ENCODE data around the gene TOR2A.

TOR2A gene

GRCh38 chr9:127720031-127720864, 14.8 kb downstream of the TOR2A start:
- DNase-seq (ENCODE audit: low read depth in 2 of 2) = no peak

GRCh38 chr9:127717766-127718165, 17.3 kb downstream of the TOR2A start:
- no peak for DNase-seq (ENCODE audit: low read depth in 2 of 2)

GRCh38 chr9:127716412-127716811, 18.7 kb downstream of the TOR2A start:
- no peak for DNase-seq (ENCODE audit: low read depth in 2 of 2)

- peak; percentile 78 to 83 for DNase-seq (ENCODE audit: low read depth in 2 of 2)
Measured at GRCh38 chr9:127715470-127716337, 19.4 kb downstream of the TOR2A start, which contains the start of the genes PTRH1 and TTC16. TSS of gene PTRH1 (minus strand) at chr9:127715663. CDS start at chr9:127715639, 24 bp downstream. TSS of gene TTC16 (plus strand) at chr9:127716079. CDS start at chr9:127716146, 67 bp downstream.

GRCh38 chr9:127714951-127715469, 20.1 kb downstream of the TOR2A start:
- DNase-seq (ENCODE audit: low read depth in 2 of 2) = no peak

GRCh38 chr9:127714020-127714750, 20.9 kb downstream of the TOR2A start:
- DNase-seq (ENCODE audit: low read depth in 2 of 2) = no peak

- no peak for DNase-seq (ENCODE audit: low read depth in 2 of 2)
Measured at GRCh38 chr9:127712867-127713266, 22.2 kb downstream of the TOR2A start.

- no peak for DNase-seq (ENCODE audit: low read depth in 2 of 2)
Measured at GRCh38 chr9:127712371-127712770, 22.7 kb downstream of the TOR2A start.

GRCh38 chr9:127711831-127712274, 23.2 kb downstream of the TOR2A start:
- DNase-seq (ENCODE audit: low read depth in 2 of 2) = no peak

GRCh38 chr9:127711226-127711701, 23.8 kb downstream of the TOR2A start:
- no peak for DNase-seq (ENCODE audit: low read depth in 2 of 2)

- no peak for DNase-seq (ENCODE audit: low read depth in 2 of 2)
Measured at GRCh38 chr9:127710204-127710783, 24.8 kb downstream of the TOR2A start.

- DNase-seq (ENCODE audit: low read depth in 2 of 2) = no peak
Measured at GRCh38 chr9:127708952-127709587, 26.0 kb downstream of the TOR2A start.

GRCh38 chr9:127707766-127708165, 27.3 kb downstream of the TOR2A start:
- DNase-seq (ENCODE audit: low read depth in 2 of 2) = no peak

GRCh38 chr9:127706836-127707241, 28.3 kb downstream of the TOR2A start, which contains the start of gene CFAP157:
TSS of gene CFAP157 (plus strand) at chr9:127706988. CDS start at chr9:127707032, 44 bp downstream.
- DNase-seq (ENCODE audit: low read depth in 2 of 2) = no peak

- no peak for DNase-seq (ENCODE audit: low read depth in 2 of 2)
Measured at GRCh38 chr9:127705577-127706379, 29.3 kb downstream of the TOR2A start.

GRCh38 chr9:127703289-127703946, 31.7 kb downstream of the TOR2A start:
- no peak for DNase-seq (ENCODE audit: low read depth in 2 of 2)

- no peak for DNase-seq (ENCODE audit: low read depth in 2 of 2)
Measured at GRCh38 chr9:127700594-127701255, 34.4 kb downstream of the TOR2A start.

GRCh38 chr9:127700140-127700539, 35.0 kb downstream of the TOR2A start:
- no peak for DNase-seq (ENCODE audit: low read depth in 2 of 2)

All from fibroblast of skin of left biceps (primary cell).